H9 (cell line): ENCODE data around the gene ZNF831. TPM values are rescaled to one million over a fixed set of nuclear protein-coding genes. Genes with fewer than 3 reads are reported as not detected.

ENCODE experiments used
- DNase-seq: peaks from one replicate; pipeline ENCODE4 v3.0.0-alpha.2; 2017
- H2AFZ ChIP-seq: one replicate; pipeline ENCODE4 v1.6.1; 2013; ENCODE audit warnings: mild to moderate bottlenecking, low read length, control low read depth, moderate library complexity
- H2AK5ac ChIP-seq: 2 replicates; pipeline ENCODE4 v1.6.1; 2013; ENCODE audit warnings: low read length, control low read depth, mixed read lengths; ENCODE audit not compliant: insufficient read length
- H2BK120ac ChIP-seq: one replicate; pipeline ENCODE4 v1.6.1; 2013; ENCODE audit warnings: low read depth, mild to moderate bottlenecking, low read length, control low read depth, inconsistent platforms; ENCODE audit not compliant: poor library complexity, severe bottlenecking
- H2BK12ac ChIP-seq: 2 replicates; pipeline ENCODE4 v1.6.1; 2013; ENCODE audit warnings: low read length, control low read depth, mixed read lengths, low read depth; ENCODE audit not compliant: insufficient read length
- H2BK15ac ChIP-seq: 2 replicates; pipeline ENCODE4 v1.6.1; 2013; ENCODE audit warnings: low read depth, low read length, control low read depth
- H2BK20ac ChIP-seq: one replicate; pipeline ENCODE4 v1.6.1; 2013; ENCODE audit warnings: low read depth, mild to moderate bottlenecking, low read length, control low read depth, inconsistent platforms; ENCODE audit not compliant: poor library complexity, severe bottlenecking
- H2BK5ac ChIP-seq: 2 replicates; pipeline ENCODE4 v1.6.1; 2013; ENCODE audit warnings: low read length, control low read depth, mixed read lengths; ENCODE audit not compliant: insufficient read length
- H3K14ac ChIP-seq: 2 replicates; pipeline ENCODE4 v1.6.1; 2013; ENCODE audit warnings: low read length, control low read depth; ENCODE audit not compliant: insufficient read depth
- H3K18ac ChIP-seq: 2 replicates; pipeline ENCODE4 v1.6.1; 2013; ENCODE audit warnings: low read depth, mild to moderate bottlenecking, mixed read lengths, low read length, control low read depth; ENCODE audit not compliant: insufficient read length
- H3K23ac ChIP-seq: 2 replicates; pipeline ENCODE4 v1.6.1; 2013; ENCODE audit warnings: low read length, control low read depth, mixed read lengths, low read depth; ENCODE audit not compliant: insufficient read length
- H3K23me2 ChIP-seq: 2 replicates; pipeline ENCODE4 v1.6.1; 2013; ENCODE audit warnings: low read depth, mild to moderate bottlenecking, mixed read lengths, low read length, control low read depth; ENCODE audit not compliant: insufficient read length, poor library complexity, severe bottlenecking
- H3K27ac ChIP-seq: 2 replicates; pipeline ENCODE4 v1.5.1; 2013; ENCODE audit warnings: low read length, control low read depth, mixed read lengths, low read depth; ENCODE audit not compliant: insufficient read length
- H3K27me3 ChIP-seq: 2 replicates; pipeline ENCODE4 v1.6.1; 2013; ENCODE audit warnings: low read length, control low read depth, inconsistent platforms; ENCODE audit not compliant: insufficient read depth
- H3K4ac ChIP-seq: 2 replicates; pipeline ENCODE4 v1.6.1; 2013; ENCODE audit warnings: low read depth, mild to moderate bottlenecking, control low read depth, inconsistent platforms, low read length, moderate library complexity
- H3K4me1 ChIP-seq: 2 replicates; pipeline ENCODE4 v1.6.1; 2013; ENCODE audit warnings: low read length, control low read depth, inconsistent platforms; ENCODE audit not compliant: insufficient read depth
- H3K4me2 ChIP-seq: 2 replicates; pipeline ENCODE4 v1.6.1; 2013; ENCODE audit warnings: low read length, control low read depth, mixed read lengths; ENCODE audit not compliant: insufficient read length, insufficient read depth
- H3K56ac ChIP-seq: 2 replicates; pipeline ENCODE4 v1.6.1; 2013; ENCODE audit warnings: low read depth, mild to moderate bottlenecking, mixed read lengths, low read length, control low read depth; ENCODE audit not compliant: insufficient read length
- H3K79me1 ChIP-seq: 2 replicates; pipeline ENCODE4 v1.6.1; 2013; ENCODE audit warnings: low read depth, mild to moderate bottlenecking, moderate library complexity, low read length, control low read depth, inconsistent platforms; ENCODE audit not compliant: insufficient read depth, poor library complexity, severe bottlenecking
- H3K79me2 ChIP-seq: 2 replicates; pipeline ENCODE4 v1.6.1; 2013; ENCODE audit warnings: low read length, control low read depth, inconsistent platforms; ENCODE audit not compliant: insufficient read depth
- H3K9ac ChIP-seq: 2 replicates; pipeline ENCODE4 v1.6.1; 2013; ENCODE audit warnings: low read length, control low read depth, mixed read lengths; ENCODE audit not compliant: insufficient read length; ENCODE audit errors: extremely low read depth
- H3K9me3 ChIP-seq: one replicate; pipeline ENCODE4 v1.6.1; 2013; ENCODE audit warnings: low read depth, low read length, inconsistent platforms; ENCODE audit not compliant: control insufficient read depth
- H3T11ph ChIP-seq: one replicate; pipeline ENCODE4 v1.6.1; 2013; ENCODE audit warnings: mild to moderate bottlenecking, low read length, control low read depth, inconsistent platforms
- H4K20me1 ChIP-seq: one replicate; pipeline ENCODE4 v1.6.1; 2013; ENCODE audit not compliant: control insufficient read depth, insufficient read length, insufficient read depth
- H4K5ac ChIP-seq: 2 replicates; pipeline ENCODE4 v1.6.1; 2013; ENCODE audit warnings: low read depth, mild to moderate bottlenecking, mixed read lengths, low read length, control low read depth; ENCODE audit not compliant: insufficient read length
- H4K8ac ChIP-seq: replicated peaks from 2 replicates; pipeline ENCODE4 v1.6.1; 2013; ENCODE audit warnings: low read length, control low read depth, mixed read lengths, low read depth; ENCODE audit not compliant: insufficient read length
- H4K91ac ChIP-seq: 2 replicates; pipeline ENCODE4 v1.6.1; 2013; ENCODE audit warnings: low read depth, mild to moderate bottlenecking, moderate library complexity, mixed read lengths, low read length, control low read depth; ENCODE audit not compliant: insufficient read length
- H3K27ac Mint-ChIP-seq, 3 experiments: 2 replicates in 2 of 3; 3 replicates in 1 of 3; pipeline ENCODE4 v1.8.0; 2020 to 2021; ENCODE audit warnings: mixed read lengths in 3 of 3, mild to moderate bottlenecking in 1 of 3, moderate library complexity in 1 of 3
- H3K27me3 Mint-ChIP-seq: 2 replicates; pipeline ENCODE4 v1.8.0; 2021; ENCODE audit warnings: low read depth, mild to moderate bottlenecking, moderate library complexity, mixed read lengths
- H3K36me3 Mint-ChIP-seq, 3 experiments: 2 replicates in 2 of 3; 3 replicates in 1 of 3; pipeline ENCODE4 v1.8.0; 2020 to 2021; ENCODE audit warnings: low read depth in 3 of 3, mixed read lengths in 3 of 3; ENCODE audit not compliant: insufficient read depth in 1 of 3
- H3K4me1 Mint-ChIP-seq, 2 experiments: 2 replicates each; pipeline ENCODE4 v1.8.0; 2020; ENCODE audit warnings: mixed read lengths in 2 of 2
- H3K4me3 Mint-ChIP-seq, 2 experiments: 2 replicates in 1 of 2; 3 replicates in 1 of 2; pipeline ENCODE4 v1.8.0; 2020 to 2021; ENCODE audit warnings: mild to moderate bottlenecking in 2 of 2, mixed read lengths in 2 of 2, moderate library complexity in 1 of 2
- H3K9me3 Mint-ChIP-seq, 2 experiments: 2 replicates in 1 of 2; 3 replicates in 1 of 2; pipeline ENCODE4 v1.8.0; 2020; ENCODE audit warnings: mild to moderate bottlenecking in 2 of 2, mixed read lengths in 2 of 2, moderate library complexity in 1 of 2
- CTCF ChIP-seq: fragments of 200-600 bp; sonication (generic); conservative IDR thresholded peaks from 3 replicates; pipeline ENCODE4 v1.8.0; 2021; ENCODE audit warnings: antibody characterized with exemption, mild to moderate bottlenecking
- WGBS: extraction: QIAGEN DNeasy Blood & Tissue Kit; methylation state at CpG from one replicate; pipeline ENCODE4 v1.1.7; 2013; ENCODE audit warnings: missing lambda C conversion rate, low lambda C conversion rate, mixed read lengths; ENCODE audit not compliant: insufficient read length; ENCODE audit errors: extremely low coverage; 5-methylcytosine and 5-hydroxymethylcytosine counted together
- total RNA-seq: library from RNA; stranded (reverse); gene quantifications from 2 replicates; pipeline ENCODE4 v1.2.1, GENCODE V29; 2021

ZNF831 gene
- total RNA-seq, 1 experiment from 2014 or later, result not detected

- Mint-ChIP-seq H3K9me3 (no peaks in the 10 kb centered on the region), H3K4me3 (no peak overlapping the region), H3K4me1 (peaks cover 6% of the 10 kb centered on the region in 2 experiments), H3K36me3 (no peaks in the 10 kb centered on the region; a peak in 1 of 7 replicates), H3K27ac (no peak overlapping the region), H3K27me3 (peaks cover 15% of the 10 kb centered on the region)
- Histone ChIP-seq H3T11ph (no peak overlapping the region), H3K27ac (no peak overlapping the region), H2BK120ac (no peak overlapping the region), H4K20me1 (no peaks in the 10 kb centered on the region), H4K91ac (no peak overlapping the region), H3K4ac (no peak overlapping the region), H3K23me2 (no peaks in the 10 kb centered on the region), H4K5ac (no peak overlapping the region), H2AK5ac (no peak overlapping the region), H3K56ac (no peak overlapping the region), H2BK12ac (no peak overlapping the region), H3K79me1 (no peaks in the 10 kb centered on the region), H3K18ac (no peak overlapping the region), H2BK15ac (no peak overlapping the region), H3K4me1 (no peaks in the 10 kb centered on the region; the same call in 1 of the 2 replicates), H3K4me2 (no peak overlapping the region), H2BK5ac (no peak overlapping the region), H3K14ac (no peak overlapping the region; the same call in 1 of the 2 replicates), H2AFZ (no peak overlapping the region), H3K9me3 (no peaks in the 10 kb centered on the region), H3K27me3 (no peaks in the 10 kb centered on the region), H3K23ac (no peak overlapping the region), H3K9ac (no peak overlapping the region), H2BK20ac (no peak overlapping the region), H4K8ac (no peak overlapping the region), H3K79me2 (no peaks in the 10 kb centered on the region)
- WGBS, result no CpG with 5 or more reads among the region's 8 CpGs
- no peak for TF ChIP-seq CTCF
- no peak for DNase-seq
These were observed 10.3 kb upstream of the ZNF831 start for GRCh38 chr20:59153355-59153681.
